ENCODE results near the gene CSTB.

The CSTB gene

DNA sequence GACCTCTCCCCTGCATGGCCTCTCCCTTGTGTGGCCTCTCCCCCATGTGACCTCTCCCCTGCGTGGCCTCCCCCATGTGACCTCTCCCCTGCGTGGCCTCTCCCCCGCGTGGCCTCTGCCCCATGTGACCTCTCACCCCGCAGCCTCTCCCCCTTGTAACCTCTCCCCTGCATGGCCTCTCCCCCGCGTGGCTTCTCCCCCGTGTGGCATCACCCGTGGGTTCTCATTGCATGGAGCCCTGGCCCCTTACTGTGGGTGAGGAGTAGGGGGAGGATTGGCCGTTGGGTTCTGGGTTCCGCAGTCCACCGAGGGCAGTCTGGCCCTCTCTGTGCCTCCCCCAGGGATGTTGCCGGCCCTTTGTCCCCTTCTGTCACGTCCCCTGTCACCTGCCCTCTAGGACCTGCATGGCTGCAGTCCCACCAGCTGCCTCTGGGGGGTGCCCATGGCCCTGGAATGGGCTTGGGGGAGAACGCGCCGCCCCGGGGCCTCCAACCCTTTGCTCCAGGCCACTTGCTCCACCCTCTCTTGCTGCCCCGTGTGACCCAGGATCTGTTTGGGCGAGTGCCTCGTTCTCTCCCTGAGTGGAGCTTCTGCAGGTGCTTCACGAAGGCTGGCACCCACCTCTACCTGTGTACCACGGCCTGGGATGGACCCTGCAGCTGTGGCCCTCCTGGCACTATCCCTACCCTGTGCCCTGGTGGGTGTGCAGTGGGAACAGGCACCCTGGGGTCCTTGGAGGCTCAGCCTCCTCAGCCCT is 34.6 kb upstream of the CSTB start:
- no peak for DNase-seq

DNA sequence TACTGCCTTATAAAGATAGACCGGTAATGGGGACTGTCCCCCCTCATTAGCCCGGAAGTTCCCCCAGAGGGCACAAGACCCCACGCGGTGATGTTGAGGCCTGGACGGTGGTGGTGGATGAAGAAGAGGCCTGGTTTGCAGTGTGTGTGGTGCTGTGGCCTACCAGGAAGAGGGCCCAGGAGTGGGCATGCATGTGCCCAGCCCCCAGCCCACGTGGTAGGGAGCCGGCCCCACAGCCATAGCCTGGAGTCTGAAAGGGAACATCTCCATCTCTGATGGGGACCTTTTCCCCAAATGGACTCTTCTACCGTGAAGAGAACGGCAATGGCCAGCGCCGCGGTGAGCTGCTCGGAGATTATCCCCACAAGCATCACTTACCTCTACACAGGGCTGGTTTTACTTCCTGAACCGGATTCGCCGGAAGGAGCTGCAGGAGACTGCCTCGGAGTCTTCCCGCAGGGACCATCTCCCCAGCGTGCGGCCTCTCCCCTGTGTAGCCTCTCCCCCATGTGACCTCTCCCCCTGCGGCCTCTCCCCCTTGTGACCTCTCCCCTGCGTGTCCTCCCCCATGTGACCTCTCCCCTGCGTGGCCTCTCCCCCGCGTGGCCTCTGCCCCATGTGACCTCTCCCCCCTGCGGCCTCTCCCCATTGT is 33.9 kb upstream of the CSTB start:
- no peak for DNase-seq

DNA sequence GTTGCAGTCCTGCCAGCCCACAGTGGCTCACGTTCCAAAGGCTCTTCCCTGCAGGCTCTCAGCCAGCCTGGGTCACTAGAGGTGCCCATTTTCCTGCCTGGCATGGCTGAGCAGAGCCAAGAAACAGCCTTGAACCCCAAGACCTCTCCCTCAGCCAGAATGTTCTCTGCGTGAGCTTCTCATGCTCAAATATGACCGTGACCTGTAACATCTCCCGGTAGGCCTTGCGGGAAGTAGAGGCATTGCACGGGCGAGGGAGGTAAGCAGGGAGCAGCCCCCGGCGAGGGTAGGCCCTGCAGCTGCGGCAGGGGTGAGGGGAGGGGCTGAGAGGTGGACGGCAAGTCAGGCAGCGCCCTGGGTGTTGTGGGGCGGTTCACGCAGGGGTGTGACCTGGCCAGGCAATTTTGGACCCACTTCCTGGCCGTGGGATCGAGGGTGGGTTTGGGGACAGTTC is 33.3 kb upstream of the CSTB start:
- DNase-seq: no peak

DNA sequence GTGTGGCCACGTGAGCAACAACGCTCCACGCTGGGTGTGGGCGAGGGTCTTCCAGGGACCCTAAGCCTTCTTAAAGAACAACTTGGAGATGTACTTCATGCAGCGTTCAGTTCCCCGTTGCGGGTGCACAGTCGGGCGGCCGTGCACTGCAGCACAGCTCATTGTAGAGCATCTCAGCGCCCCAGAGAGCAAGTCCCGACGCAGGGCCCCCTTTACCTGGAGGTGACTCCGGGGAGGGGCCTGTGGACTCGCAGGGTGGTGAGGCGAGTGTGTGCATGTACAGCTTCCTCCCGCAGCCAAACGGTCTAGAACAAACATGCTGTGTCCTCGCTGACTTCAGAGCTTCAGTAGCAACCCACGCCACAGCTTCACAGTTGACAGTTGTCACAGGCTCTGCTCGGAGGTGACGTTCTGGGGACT is 32.7 kb upstream of the CSTB start:
- DNase-seq: no peak

DNA sequence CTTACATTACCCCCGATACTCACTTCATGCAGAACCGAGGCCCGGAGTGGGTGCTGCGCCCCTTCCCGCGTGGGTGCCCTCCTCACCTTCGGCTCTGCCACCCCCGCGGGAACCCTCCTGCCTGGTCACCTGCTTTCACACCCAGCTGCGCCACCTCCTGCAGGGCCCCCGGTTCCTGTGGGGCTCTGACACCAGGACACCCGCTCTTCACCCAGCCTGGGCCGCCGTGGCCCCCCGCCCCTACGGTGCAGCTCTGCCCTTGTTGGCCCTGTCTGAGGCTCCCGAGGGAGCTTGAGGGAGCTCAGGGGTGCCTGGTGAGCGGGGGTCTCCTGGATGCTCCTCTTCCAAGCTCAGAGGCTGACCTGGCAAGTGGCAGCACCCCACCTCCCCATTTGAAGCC is 32.3 kb upstream of the CSTB start:
- no peak for DNase-seq

DNA sequence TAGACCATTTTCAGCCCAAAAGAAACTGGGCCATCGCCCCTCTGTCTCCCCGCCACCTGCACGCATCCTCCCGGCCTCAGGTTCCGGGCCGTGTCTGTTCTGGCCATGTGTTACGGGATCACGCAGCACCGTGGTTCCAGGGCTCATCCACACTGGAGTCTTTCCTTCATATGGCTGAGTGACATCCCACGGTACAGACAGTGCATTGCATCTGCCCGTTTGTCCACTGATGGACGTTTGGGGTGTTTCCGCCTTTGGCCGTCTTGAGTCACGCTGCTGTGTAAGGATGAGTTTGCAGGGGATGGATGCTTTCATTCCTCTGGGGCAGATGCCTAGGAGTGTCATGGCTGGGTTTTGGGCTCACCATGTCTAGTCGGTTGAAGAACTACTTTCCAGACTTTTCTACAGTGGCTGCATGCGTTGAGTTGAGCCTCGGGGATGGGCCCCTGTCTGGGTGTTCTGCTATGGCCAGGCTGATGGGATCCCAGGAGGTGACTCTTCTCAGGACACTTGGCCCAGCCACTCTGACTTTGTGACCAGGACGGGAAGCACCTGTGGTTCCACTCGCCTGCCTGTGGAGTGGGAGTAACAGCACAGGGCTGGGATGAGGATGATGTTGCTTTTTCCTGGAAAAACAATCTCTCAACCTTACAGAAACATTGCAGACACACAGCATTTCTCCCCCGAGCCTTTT is 30.1 kb upstream of the CSTB start:
- no peak for DNase-seq

DNA sequence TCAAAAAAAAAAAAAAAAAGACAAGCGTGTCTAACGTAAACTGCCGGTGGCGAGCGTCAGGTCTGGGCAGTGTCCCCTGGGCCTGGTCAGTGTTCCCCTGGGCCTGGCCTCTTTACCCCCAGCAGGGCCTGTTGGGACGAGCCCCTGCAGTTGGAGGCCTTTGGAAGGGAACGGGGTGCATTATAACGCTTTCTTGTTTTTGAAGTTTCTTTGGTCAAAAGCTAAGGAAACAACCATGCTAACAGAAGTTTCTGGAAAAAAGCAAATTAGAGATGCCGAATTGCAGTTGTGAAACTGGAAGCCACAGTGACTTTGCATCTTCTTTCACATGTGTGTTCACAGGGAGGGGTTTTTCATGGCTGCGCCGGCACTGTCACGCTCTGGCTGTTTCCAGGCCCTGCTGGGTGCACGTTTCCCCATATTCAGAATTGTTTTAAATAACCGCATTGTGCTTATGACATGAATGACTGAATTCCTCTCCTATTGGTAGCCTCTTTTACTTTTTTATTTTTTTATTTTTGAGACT is 29.2 kb upstream of the CSTB start:
- no peak for DNase-seq

DNA sequence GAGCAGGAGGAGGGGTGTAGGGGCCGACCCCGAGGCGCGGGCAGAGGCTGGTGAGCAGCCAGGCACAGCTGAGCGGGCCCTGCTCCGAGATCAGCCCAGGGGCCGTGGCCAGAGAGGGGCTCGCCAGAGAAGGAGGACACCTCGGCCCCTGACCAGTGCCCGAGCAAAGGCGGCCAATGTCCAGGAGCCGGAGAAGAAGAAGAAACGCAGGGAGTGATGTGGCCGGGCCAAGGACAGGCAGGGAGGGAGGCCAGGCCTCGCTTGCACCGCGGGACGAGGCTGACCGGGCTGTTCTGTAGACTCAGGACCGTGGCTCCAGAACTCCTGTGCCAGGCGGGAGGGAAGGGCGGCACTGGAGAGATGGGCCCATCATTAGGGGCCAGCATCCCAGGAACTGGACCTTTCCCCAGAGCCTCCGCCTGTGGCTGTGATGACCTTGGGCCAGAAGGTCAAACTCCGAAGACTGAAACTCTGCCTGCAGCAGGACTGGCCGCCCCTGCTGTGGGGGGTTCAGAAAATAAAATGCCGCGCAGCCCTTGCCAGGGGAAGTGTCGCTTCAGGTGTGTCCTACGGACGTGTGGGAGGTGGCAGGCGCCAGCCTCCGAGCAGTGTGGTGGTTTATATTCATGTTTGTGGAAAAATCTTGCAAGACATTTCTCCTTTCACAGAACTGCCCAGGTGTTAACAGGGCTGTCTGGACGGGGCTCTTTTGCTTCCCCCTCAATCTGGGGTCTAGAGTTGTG is 27.6 kb upstream of the CSTB start:
- no peak for DNase-seq

DNA sequence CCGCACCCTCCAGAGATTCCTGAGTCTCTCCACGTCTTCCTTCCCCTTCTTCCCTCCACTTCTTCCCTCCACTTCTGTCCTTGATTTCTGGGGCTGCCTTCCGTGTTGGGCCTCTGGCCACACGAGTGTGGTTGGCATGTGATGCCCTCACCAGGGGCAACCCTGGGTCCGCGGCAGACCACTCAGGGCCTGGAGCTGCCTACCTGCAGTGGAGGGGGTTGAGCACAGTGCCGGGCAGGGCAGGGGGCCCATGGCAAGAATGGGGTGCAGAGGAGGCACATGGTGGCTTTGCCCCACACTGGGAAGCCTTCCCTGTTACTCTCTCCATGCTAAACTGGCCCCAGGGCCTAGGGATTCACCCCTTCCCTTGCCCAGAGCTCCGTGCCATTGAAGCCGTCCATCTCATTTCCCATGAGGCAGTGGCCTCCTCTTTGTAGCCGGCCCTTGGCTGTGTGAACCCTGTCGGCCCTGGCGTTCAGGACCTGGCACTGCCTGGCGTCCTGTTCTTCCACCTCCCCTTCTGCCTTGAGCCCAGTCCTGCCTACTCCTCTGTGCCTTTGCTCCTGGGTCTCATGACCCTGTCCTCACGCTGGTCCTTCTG is 26.7 kb upstream of the CSTB start:
- no peak for DNase-seq

DNA sequence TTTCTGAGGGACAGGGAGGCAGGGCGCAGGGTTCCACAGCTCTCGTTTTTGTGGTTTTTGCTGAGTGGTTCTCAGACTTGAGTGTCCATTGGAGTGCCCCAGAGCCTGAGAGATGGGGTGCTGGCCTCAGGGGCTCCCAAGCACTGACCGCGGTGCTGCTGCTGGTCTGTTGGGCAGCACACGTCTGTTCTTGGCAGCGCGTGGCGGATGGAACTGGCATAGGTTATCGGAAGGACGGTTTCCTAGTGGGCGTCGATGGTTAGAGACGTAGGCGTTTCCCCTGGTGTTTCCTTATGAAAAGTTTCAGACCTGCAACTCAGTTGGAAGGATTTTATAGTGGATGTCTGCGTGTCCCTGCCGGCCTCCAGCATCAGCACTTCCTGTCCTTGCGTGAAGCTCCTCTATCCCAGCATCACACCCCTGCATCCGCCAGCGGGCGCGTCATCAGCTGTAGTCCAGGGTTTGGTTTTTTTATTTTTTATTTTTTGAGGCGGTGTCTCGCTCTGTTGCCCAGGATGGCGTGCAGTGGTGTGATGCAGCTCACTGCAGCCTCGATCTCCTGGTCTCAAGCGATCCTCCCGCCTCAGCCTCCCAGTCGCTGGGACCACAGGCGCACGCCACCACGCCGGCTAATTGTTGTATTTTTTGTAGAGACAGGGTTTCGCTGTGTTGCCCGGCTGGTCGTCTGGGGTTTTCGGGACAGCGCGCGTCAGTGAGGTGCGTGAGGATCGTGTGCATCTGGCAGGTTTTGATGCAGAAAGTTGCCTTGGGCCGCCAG is 25.1 kb upstream of the CSTB start:
- DNase-seq: no peak

DNA sequence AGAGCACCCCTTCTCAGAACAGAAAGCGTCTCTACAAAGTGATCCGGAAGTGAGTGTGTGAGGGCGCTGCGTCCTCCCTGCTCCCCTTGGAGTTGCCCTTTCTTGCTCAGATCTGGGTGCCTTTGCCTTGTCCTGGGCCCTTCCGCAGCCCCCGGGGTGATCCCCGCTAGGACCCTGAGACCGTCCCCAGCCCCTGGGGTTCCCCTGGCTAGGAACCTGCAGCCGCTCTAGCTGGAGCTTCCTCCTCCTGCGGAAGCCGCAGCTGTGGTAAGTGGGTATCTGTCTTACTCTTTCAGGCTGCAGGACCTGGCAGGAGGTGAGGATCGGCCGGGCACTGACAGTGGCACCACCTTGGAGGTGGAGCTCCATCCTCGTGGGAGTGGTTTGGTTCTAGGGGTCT is 24.5 kb upstream of the CSTB start:
- no peak for DNase-seq

DNA sequence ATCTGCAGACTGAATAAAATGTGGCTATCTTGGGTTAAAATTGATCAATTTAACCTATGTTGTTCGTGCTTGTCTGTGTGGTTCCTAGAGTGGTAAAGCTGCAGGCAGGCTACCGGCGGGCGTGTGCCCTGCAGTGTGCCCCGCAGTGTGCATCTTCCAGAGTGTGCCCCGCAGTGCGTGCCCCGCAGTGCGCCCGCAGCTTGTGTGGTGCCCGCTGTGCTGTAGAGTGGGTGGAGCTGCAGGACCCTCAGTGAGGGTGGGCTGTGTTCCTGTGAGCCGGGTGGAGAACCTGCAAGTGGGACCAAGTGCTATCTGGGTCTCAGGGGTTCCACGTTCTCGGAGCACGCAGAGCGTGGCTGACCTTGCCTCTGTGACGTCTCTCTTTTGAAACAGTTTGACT is 24.0 kb upstream of the CSTB start:
- no peak for DNase-seq

DNA sequence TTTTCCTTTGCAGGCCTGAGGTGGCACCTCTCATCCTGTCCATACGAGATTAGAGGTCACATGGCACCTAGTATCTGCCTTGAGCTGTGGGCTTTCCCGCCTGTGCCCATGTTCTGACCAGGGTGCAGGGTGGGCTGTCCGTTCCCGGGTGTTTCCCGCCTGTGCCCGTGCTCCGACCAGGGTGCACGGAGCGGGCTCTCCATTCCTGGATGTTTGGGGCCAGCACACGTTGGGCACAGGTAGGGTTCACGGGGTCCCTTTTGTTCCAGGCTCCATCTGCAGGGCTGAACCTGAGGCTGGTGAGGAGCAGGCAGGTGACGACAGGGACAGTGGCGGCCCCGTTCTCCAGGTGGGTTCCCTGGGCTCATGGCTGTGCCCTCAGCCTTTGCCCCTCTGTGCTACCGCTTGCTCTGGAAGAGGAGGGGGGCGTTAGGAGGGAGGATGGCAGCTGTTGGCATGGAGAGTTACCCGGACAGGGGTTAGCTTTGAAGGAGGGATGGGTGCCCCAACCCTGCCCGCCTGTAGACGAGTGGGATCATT is 23.3 kb upstream of the CSTB start:
- no peak for DNase-seq

DNA sequence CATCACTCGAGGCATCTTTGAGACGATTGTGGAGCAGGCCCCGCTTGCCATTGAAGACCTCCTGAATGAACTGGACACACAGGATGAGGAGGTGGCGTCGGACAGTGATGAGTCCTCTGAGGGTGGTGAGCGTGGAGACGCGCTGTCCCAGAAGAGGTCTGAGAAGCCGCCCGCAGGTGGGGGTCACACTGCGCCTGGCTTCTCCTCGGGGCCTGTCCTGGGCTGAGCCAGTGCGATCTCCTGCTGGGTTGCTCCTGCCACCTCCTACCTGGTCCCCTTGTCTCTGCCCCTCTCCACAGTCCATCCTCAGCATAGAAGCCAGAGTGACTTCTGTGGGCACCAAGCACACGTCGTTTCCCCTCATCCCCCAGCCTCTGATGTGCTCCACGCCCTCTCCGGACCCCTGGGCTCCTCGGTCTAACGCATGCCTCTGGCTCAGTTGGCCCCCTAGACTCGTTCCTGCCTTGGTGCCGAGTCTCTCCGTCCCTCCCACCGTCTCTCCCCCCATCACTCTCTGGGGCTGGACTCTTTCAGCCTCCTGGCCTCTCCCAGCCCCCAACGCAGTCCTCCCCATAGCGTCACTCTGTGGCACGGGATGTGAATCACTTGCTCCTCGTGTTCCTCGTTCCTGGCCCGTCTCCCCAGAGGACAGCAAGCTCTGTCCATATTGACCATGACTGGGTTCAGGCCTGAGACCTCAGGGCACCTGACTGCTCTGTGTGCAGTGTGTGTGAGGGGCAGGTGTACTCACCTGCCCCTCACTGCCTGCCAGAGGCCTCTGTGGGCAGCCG is 22.0 kb upstream of the CSTB start:
- DNase-seq: no peak

DNA sequence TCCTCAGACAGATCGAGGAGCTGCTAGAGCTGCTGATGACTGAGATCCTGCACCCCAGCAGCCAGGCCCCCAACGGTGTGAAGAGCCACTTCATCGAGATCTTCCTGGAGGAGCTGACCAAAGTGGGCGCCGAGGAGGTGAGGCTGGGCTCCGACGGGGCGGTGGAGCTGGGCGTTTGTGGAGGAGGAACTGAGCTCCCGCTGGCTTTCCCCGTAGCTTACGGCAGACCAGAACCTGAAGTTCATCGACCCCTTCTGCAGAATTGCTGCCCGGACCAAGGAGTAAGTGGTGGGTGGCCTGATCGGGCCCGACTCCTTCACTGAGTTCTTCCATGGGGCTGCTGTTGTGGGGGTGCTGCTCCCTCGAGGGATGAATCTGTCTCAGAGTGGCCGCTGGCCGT is 21.3 kb upstream of the CSTB start:
- DNase-seq: no peak

DNA sequence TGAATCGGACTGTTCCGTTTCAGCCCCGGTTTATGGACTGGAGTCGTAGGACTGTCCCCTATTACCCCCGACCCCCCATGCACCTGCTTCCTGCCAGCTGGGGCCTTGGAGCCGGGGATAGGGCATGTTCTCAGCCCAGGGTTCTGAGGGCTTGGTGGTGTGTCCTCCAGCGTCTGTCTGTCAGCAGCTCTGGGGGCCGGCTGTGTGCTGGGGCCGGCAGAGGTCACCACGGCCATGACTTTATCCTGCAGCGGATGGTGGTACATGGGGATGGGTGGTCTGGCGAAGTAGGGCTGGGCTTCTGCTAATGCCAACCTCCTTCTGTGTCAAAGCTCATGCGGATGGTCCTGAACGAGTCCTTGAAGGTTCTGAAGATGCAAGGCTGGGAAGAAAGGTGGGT is 18.7 kb upstream of the CSTB start:
- no peak for DNase-seq

DNA sequence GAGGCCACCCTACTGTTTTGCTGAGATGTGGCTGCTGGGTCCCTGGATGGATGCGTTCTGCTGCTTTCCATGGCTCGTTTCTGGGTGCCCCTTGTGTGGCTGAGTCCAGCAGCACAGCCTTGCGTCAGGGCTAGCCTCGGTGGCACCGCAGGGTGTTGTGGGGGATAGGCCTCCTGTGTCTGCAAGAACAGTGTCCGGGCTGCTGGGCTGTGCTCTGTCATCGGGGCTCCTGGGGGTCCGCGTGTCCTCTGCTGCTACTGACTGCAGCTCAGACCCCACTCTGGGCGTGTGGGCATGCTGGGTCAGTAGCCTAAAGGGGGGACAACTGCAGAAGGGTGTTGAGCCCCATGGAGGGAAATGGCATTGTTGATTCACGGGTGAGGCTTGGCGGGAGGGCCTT is 18.2 kb upstream of the CSTB start:
- DNase-seq: no peak

DNA sequence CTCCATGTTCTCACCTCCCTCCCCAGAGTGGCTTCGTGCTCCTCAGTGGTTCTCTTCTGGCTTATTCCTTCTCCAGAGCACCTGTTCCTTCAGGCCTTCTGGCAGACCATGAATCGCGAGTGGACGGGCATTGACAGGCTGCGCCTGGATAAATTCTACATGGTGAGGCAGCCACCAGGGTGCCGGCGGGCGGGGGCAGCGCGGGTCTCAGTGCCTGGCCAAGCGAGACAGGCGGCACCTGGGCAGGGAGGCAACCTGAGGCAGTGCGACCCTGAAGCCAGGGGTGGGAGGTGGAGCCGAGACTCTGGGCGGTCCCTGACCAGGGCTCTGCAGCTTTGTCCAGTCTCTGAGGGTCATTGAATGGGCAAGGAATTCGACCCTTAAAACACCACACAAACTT is 17.1 kb upstream of the CSTB start:
- DNase-seq: no peak

DNA sequence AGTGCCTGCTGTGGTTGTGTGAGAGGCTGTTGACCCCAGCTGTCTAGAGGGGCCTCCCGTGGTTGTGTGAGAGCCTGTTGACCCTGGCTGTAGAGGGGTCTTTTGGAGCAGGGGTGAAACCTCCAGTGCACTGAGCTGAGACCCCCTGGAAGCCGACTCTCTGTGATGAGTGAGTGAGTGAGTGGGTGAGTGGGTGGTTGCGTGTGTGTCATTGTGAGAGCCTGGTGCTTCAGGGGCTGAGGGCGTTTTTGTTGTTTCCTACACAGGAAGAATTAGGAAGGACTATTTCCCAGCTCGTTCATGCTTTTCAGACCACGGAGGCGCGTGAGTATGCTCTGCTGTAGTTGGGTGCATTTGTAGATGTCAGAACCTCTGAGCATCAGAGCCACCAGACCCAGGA is 16.3 kb upstream of the CSTB start:
- no peak for DNase-seq

DNA sequence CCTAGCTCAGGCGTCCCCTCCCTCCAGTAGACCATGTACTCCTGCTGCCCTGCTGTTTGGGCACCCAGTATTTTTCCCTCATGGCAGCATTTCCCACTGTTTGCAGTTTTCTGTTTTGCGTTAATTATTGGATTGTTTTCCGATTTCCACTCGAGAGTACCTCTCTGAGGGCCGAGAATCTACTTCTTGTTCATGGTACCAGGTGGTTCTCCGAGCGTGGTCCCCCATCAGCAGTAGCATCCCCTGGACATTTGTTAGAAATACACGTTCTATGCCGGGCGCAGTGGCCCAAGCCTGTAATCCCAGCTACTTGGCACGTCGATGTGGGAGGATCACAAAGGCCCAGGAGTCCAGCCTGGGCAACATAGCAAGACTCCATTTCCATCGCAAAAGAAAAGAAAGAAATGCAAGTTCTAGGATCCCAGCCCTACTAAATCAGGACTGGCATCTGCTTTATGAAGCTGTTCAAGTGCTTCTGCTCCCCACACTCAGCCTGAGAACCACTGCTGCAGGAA is 14.0 kb upstream of the CSTB start:
- DNase-seq: no peak

Measured in NCI-H2081 treated with DMSO at 0.1 percent for 48 hours (cell line).